GM19397 (cell line): ENCODE data around the gene NGEF.

Experiments
- ATAC-seq: cut with Tn5 transposase; IDR thresholded peaks from one replicate; pipeline ENCODE4 v1.9.1; 2021; ENCODE audit warnings: mild to moderate bottlenecking, moderate library complexity; ENCODE audit not compliant: unreplicated experiment

NGEF gene

GRCh38 chr2:233002829-233003657 is 10.0 kb downstream of the NGEF start:
- no peak for ATAC-seq

DNA sequence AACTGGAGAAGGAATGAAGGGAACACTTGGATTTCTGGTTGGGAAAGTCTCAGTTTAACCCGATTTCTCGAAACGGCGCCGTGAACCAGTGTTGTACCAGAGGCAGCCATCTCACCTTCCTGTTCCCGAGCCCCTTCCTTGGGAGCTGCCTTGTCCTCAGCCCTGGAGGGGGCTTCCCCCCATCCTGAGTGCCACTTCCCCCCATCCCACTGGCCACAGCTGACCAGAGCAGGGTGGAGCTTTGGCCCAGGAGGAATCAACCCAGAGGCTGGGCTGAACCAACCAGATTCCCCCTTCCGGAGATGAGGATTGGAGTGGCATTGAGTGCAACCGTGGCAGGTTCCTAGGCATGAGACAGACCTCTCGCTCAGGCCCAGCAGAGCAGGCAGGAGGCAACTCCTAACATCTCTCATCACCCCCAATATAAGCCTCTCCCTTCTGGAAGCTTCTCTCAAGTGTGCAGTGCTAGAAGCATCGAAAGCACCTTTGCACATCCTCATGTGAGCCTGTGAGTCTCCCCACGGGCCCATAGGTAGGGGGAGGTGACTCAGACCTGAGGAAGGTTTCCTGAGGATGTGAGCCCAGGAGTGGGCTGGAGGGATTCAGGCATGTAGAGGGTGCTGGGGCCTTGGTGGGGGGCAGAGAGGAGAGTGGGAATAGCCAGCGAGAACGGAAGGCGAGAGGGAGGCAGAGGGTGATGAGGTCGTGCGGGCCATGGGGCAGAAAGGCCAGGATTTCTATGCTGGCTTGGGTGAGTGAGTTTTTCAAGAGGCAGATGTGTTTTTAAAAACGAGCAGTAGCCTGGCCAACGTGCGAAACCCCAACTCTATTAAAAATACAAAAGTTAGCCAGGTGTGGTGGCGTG is 11.9 kb downstream of the NGEF start:
- no peak for ATAC-seq

GRCh38 chr2:232999354-232999753 is 13.7 kb downstream of the NGEF start:
- ATAC-seq = no peak

- no peak for ATAC-seq
These were observed 14.4 kb downstream of the NGEF start for GRCh38 chr2:232998666-232998985.

- no peak for ATAC-seq
These were observed 15.0 kb downstream of the NGEF start for GRCh38 chr2:232997749-232998665.

DNA sequence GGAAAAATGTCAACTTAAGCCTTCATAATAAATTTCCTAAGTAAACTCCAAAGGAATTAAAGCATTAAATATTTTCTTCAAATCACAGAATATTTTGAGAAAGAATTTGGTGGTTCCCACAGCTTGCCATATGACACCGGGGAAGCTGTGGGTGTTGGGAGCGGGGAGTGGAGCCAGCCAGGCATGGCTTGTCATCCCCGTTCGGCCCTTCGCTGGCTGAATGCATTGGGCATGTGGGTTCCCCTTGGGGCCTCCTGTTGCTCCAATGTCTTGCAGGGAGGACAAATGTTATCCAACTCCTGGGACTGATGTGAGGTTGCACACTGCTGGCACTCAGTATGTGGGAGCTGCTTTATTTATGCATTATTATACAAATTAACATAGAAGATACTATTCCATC is 18.6 kb downstream of the NGEF start:
- ATAC-seq = no peak

DNA sequence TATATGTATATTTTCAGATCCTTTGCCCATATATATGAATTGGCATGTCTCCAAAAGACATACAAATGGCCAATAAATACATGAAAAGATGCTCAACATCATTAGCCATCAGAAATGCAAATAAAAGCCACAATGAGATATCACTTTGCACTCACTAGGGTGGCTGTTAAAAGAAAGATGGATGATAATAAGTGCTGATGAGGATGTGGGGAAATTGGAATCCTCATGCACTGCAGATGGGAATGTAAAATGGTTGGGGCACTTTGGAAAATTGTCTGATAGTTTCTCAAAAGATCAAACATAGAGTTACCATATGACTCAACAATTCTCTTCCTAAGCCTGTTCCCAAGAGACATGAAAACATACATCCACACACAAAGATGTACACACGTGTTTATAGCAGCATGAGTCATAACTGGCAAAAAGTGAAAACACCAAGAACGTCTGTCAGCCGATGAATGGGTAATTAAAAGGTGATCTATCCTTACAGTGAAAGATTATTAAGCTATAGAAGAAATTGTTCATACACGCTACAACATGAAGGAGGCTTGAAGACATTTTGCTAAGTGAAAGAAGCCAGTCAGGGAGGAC is 19.7 kb downstream of the NGEF start:
- ATAC-seq = no peak

GRCh38 chr2:232986155-232986554 is 26.9 kb downstream of the NGEF start:
- ATAC-seq = no peak

DNA sequence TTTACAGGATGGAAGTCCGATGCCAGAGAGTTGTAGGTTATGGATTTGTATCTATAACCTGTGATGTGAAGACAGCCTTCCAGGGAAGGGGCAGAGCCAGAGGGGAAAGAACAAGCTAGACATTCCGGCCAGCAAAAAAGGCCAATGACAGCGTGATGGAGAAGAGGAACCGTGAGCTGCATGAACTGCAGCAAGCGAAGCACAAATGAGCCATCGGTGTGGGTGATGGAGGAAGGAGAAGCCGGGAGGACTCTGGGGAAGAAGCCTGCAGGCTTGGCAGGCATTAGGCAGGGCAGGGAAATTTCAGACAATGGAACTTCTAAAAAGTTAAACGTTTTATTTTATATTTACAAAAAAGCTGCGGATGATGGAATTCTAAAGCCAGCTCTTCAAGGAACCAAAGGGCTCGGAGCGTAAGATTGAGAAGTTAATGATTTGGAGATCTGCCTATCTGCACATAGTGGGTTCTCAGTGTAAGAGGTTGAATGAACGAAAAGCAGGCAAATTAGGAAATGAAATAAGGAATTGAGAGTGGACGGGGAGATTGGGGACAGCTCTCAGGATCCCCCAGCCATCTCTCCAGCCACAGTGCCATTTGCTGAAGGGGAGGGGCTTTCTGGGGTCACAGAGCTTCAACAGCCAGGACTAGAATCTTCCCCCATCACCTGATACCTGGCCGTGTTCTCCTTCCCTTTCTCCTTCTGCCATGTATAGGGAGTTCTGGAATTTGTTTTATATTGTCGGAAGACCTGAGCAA is 28.4 kb downstream of the NGEF start:
- no peak for ATAC-seq

DNA sequence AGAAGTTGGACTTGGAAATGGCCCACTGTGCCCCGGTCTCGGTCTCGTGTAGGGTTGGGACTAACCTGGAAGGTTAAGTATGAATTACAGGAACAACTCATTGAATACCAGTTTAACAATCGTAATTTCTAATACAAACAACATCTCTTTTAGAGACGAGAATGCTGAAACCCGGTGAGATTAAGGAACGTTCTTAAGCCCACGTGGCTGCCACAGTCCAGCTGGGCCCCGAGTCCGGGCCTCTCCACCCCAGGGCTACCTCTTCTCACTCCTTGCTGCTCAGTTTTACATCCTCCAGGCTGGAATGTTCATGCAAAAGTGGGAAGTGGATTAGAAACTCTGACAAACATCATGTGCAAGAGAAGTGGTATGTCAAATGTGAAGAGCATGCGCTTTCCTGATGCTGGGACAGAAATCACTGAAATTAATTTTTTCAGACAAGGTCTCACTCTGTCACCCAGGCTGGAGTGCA is 29.4 kb downstream of the NGEF start:
- no peak for ATAC-seq

GRCh38 chr2:232982926-232983668 is 30.0 kb downstream of the NGEF start:
- ATAC-seq = no peak

DNA sequence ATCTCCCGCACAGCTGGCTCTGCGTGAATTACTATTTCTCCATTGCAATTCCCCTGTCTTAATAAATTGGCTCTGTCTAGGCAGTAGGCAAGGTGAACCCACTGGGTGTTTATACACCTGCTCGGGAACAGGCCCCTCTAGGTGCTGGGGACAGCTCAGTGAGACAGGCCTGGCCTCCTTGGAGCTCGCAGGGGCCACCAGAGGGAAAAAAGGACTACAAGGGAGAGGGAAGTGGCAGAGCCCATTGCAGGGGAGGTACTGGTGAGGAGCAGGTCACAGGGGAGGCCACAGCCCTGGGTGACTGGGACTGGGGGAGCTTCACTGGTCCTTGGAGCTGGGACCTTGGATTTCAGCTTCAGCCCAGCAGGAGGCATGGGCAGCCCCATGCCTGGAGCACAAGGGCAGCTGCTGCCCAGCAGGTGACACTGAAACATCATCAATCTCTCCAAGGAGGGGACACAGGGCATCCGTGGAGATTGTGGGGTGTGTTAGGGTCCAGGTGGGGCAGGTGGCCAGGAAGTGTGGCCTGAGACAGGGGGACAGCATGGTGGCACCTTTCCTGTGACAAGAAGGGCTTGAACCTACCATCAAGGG is 31.2 kb downstream of the NGEF start:
- no peak for ATAC-seq

- no peak for ATAC-seq
These were observed 31.7 kb downstream of the NGEF start for GRCh38 chr2:232981356-232981755.

GRCh38 chr2:232980683-232981082 is 32.4 kb downstream of the NGEF start:
- no peak for ATAC-seq

- ATAC-seq = no peak
These were observed 33.1 kb downstream of the NGEF start for GRCh38 chr2:232979871-232980461.

DNA sequence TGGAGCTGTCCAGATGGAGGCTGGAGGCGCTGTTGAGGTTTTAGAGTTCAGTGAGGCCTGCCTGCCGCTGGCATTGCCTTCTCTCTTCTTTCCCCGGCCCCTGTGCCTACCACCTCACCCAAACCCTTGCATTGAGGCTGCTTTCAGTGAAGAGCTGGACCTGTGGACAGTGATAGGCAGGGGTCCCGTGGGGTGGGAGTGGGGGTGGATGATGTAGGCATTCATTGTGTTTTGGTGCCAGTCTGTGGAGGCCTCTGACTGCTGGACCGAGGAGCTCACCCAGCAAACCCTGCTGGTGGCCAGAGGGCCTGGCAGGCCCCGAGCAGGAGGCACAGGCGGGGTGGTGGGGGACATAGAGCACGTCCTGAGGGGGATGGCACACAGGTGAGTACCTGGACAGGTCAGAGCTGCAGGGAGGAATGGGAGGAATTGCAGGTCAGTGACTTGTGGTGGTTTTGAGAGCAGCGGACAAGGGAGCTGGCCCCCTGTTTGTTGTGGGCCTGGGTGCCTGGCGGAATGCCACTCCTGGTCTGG is 35.6 kb downstream of the NGEF start:
- ATAC-seq = no peak

GRCh38 chr2:232976666-232977437 is 36.2 kb downstream of the NGEF start:
- no peak for ATAC-seq
